HL-60 (cell line): ENCODE results near the gene MAP1A.

Source experiments
- DNase-seq, 2 experiments: peaks; one replicate each; pipeline ENCODE4 v3.0.0-alpha.2; 2010 to 2020; ENCODE audit warnings: low read depth in 1 of 2, low spot score in 1 of 2
- H3K27ac ChIP-seq: fragments of 250-450 bp; sonication (Bioruptor Pico); replicated peaks from 2 replicates; pipeline ENCODE4 v1.5.1; 2020; ENCODE audit warnings: mild to moderate bottlenecking, moderate library complexity
- H3K27me3 ChIP-seq: fragments of 250-450 bp; sonication (Bioruptor Pico); 2 replicates; pipeline ENCODE4 v1.5.1; 2021; ENCODE audit warnings: mild to moderate bottlenecking, moderate library complexity; ENCODE audit not compliant: insufficient read depth, poor library complexity, severe bottlenecking
- H3K4me3 ChIP-seq: replicated peaks from 2 replicates; pipeline ENCODE4 v1.5.1; 2011; ENCODE audit warnings: mild to moderate bottlenecking, control low read depth, low read length; ENCODE audit not compliant: insufficient read depth
- CTCF ChIP-seq: IDR thresholded peaks from one replicate; pipeline ENCODE4 v1.5.1; 2011; ENCODE audit warnings: low read length, control low read depth, inconsistent platforms; ENCODE audit not compliant: insufficient read depth
- GABPA ChIP-seq: IDR thresholded peaks from 2 replicates; pipeline ENCODE4 v1.6.1; 2012; ENCODE audit warnings: low read depth
- POLR2AphosphoS5 ChIP-seq: IDR thresholded peaks from 2 replicates; pipeline ENCODE4 v1.6.1; 2012; ENCODE audit warnings: low read depth
- SPI1 ChIP-seq: IDR thresholded peaks from 2 replicates; pipeline ENCODE4 v1.6.1; 2012; ENCODE audit warnings: low read depth, mild to moderate bottlenecking, borderline replicate concordance
- TF ChIP-seq, protein P1 (sequence below): IDR thresholded peaks from 2 replicates; pipeline ENCODE4 v1.6.1; 2012; ENCODE audit warnings: low read depth; ENCODE audit not compliant: insufficient replicate concordance

Gene MAP1A

DNA sequence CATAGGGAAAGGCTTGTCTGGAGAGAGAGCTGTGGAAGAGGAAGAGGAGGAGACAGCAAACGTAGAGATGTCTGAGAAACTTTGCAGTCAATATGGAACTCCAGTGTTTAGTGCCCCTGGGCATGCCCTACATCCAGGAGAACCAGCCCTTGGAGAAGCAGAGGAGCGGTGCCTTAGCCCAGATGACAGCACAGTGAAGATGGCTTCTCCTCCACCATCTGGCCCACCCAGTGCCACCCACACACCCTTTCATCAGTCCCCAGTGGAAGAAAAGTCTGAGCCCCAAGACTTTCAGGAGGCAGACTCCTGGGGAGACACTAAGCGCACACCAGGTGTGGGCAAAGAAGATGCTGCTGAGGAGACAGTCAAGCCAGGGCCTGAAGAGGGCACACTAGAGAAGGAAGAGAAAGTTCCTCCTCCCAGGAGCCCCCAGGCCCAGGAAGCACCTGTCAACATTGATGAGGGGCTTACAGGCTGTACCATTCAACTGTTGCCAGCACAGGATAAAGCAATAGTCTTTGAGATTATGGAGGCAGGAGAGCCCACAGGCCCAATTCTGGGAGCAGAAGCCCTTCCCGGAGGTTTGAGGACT lies 6.9 kb downstream of the MAP1A start:
- no peaks in the 10 kb centered on the region for H3K27me3 ChIP-seq
- H3K27ac ChIP-seq, result no peak overlapping the region

DNA sequence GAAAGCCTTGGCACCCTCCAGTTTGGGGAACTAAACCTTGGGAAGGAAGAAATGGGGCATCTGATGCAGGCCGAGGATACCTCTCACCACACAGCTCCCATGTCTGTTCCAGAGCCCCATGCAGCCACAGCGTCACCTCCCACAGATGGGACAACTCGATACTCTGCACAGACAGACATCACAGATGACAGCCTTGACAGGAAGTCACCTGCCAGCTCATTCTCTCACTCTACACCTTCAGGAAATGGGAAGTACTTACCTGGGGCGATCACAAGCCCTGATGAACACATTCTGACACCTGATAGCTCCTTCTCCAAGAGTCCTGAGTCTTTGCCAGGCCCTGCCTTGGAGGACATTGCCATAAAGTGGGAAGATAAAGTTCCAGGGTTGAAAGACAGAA lies 7.7 kb downstream of the MAP1A start:
- H3K4me3 ChIP-seq, result no peak overlapping the region
- no peak overlapping the region for H3K27ac ChIP-seq
- no peak for TF ChIP-seq CTCF
- TF ChIP-seq, protein P1, sequence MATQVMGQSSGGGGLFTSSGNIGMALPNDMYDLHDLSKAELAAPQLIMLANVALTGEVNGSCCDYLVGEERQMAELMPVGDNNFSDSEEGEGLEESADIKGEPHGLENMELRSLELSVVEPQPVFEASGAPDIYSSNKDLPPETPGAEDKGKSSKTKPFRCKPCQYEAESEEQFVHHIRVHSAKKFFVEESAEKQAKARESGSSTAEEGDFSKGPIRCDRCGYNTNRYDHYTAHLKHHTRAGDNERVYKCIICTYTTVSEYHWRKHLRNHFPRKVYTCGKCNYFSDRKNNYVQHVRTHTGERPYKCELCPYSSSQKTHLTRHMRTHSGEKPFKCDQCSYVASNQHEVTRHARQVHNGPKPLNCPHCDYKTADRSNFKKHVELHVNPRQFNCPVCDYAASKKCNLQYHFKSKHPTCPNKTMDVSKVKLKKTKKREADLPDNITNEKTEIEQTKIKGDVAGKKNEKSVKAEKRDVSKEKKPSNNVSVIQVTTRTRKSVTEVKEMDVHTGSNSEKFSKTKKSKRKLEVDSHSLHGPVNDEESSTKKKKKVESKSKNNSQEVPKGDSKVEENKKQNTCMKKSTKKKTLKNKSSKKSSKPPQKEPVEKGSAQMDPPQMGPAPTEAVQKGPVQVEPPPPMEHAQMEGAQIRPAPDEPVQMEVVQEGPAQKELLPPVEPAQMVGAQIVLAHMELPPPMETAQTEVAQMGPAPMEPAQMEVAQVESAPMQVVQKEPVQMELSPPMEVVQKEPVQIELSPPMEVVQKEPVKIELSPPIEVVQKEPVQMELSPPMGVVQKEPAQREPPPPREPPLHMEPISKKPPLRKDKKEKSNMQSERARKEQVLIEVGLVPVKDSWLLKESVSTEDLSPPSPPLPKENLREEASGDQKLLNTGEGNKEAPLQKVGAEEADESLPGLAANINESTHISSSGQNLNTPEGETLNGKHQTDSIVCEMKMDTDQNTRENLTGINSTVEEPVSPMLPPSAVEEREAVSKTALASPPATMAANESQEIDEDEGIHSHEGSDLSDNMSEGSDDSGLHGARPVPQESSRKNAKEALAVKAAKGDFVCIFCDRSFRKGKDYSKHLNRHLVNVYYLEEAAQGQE, result no peak
- TF ChIP-seq SPI1, result no peak
- no peak for TF ChIP-seq POLR2AphosphoS5
- TF ChIP-seq GABPA, result no peak

More for the DNA sequence above, 6.9 kb downstream of the MAP1A start:
- DNase-seq, result no peak
- no peak overlapping the region for H3K4me3 ChIP-seq
- TF ChIP-seq, protein P1, result no peak
- TF ChIP-seq CTCF (no peak), POLR2AphosphoS5 (no peak), SPI1 (no peak), GABPA (no peak)

DNA sequence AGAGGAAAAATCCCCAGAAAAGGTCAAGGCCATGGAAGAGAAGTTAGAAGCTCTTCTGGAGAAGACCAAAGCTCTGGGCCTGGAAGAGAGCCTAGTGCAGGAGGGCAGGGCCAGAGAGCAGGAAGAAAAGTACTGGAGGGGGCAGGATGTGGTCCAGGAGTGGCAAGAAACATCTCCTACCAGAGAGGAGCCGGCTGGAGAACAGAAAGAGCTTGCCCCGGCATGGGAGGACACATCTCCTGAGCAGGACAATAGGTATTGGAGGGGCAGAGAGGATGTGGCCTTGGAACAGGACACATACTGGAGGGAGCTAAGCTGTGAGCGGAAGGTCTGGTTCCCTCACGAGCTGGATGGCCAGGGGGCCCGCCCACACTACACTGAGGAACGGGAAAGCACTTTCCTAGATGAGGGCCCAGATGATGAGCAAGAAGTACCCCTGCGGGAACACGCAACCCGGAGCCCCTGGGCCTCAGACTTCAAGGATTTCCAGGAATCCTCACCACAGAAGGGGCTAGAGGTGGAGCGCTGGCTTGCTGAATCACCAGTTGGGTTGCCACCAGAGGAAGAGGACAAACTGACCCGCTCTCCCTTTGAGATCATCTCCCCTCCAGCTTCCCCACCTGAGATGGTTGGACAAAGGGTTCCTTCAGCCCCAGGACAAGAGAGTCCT lies 9.0 kb downstream of the MAP1A start:
- Histone ChIP-seq H3K4me3 (no peak overlapping the region), H3K27me3 (no peaks in the 10 kb centered on the region), H3K27ac (no peak overlapping the region)
- no peak for DNase-seq
- TF ChIP-seq SPI1 (no peak), GABPA (no peak), CTCF (no peak), POLR2AphosphoS5 (no peak)
- TF ChIP-seq, protein P1, result no peak

More for the DNA sequence above, 7.7 kb downstream of the MAP1A start:
- DNase-seq, result no peak
- no peaks in the 10 kb centered on the region for H3K27me3 ChIP-seq
